ENCODE data around the gene RPS5.
"Not testable (repeated sequence)": the region's sequence is repeated elsewhere in the genome, so short reads cannot be mapped to it uniquely, and the experiment has no call there.

Gene RPS5

DNA sequence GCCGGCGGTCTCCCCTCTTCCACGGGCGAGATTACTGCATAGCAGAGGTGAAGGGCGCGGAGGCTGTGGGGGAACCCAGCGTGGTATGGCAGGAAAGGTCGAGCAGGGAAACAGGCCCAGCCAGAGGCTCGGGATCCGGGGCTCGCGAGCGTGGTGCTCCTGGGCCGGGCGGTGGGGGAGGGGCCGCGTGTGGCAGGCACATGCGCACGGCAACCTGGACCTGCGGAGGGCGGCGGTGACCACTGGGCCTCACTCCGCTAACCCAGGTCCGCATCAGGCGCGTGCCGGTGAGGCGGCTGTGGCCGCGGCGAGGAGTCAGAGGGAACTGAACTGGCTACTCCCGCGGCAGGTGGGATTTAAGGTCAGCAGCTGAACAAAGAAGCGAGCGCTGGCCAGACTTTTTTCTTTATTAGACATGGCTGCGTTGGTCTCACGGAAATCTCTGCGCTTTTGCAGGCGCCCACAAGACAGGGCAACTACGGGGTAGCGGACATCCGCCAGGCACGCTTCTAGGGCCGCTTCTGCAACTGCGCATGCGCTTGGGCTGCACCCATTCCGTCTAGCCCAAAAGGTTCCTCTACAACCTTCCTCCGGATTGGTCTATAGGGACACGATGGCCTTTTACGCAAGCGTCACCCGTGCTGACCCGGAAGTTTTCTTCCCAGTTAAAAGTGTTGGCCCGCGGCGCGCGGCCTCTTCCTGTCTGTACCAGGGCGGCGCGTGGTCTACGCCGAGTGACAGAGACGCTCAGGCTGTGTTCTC lies at the start of gene RPS5:
Gene RPS5 (plus strand): TSS at position 694 of the 762 bp plus-strand sequence. CDS start 869 bp downstream, outside the sequence.
- peak; percentile 98 for DNase-seq

DNA sequence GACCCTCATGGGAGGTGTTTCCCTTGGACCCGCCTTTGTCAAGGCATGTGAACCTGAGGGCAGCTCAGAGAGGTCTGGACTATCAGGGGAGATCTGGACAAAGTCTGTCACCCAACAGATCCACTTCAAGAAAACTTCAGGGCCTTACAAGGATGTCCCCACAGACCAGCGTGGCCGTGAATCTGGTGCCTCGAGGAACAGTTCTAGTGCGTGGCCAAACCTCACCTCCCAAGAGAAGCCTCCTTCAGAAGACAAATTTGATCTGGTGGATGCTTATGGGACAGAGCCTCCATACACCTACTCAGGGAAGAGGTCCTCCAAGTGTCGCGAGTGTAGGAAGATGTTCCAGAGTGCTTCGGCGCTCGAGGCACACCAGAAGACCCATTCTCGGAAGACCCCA lies 48.7 kb upstream of the RPS5 start:
- DNase-seq = no peak

DNA sequence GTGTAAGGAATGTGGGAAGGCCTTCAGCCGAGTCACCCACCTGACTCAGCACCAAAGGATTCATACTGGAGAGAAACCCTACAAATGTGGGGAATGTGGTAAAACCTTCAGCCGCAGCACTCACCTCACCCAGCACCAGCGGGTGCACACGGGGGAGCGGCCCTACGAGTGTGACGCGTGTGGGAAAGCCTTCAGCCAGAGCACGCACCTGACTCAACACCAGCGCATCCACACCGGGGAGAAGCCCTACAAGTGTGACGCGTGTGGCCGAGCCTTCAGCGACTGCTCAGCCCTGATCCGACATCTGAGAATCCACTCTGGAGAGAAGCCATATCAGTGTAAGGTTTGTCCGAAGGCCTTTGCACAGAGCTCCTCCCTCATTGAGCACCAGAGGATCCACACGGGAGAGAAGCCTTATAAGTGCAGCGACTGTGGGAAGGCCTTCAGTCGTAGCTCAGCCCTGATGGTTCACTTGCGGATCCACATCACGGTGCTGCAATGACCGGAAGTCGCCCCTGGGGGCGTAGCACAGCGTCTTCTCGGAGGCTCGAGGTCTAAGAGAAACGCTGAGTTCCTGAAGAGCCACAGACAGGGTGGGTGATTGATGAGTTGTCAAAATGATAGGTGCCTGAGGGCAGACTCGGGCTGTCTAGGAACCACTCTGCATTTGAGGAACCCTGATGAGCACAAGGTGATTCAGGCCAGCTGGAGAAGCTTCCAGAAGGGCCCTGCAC lies 48.1 kb upstream of the RPS5 start:
- no peak for DNase-seq

DNA sequence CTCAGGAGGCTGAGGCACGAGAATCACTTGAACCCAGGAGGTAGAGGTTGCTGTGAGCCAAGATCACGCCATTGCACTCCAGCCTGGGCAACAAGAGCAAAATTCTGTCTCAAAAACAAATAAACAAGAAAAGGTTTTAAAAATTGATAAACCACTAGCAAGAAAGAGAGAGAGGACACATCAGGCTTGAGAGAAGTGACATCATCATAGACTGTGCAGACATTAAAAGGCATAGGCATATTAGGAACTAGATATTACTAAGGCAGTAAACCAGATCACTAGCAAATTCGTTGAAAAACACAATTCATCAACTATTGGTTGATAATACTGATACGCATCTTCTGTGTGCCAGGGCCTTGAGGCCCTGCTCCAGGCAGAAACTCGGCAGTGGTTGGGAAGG lies 41.5 kb upstream of the RPS5 start:
- no peak for DNase-seq

DNA sequence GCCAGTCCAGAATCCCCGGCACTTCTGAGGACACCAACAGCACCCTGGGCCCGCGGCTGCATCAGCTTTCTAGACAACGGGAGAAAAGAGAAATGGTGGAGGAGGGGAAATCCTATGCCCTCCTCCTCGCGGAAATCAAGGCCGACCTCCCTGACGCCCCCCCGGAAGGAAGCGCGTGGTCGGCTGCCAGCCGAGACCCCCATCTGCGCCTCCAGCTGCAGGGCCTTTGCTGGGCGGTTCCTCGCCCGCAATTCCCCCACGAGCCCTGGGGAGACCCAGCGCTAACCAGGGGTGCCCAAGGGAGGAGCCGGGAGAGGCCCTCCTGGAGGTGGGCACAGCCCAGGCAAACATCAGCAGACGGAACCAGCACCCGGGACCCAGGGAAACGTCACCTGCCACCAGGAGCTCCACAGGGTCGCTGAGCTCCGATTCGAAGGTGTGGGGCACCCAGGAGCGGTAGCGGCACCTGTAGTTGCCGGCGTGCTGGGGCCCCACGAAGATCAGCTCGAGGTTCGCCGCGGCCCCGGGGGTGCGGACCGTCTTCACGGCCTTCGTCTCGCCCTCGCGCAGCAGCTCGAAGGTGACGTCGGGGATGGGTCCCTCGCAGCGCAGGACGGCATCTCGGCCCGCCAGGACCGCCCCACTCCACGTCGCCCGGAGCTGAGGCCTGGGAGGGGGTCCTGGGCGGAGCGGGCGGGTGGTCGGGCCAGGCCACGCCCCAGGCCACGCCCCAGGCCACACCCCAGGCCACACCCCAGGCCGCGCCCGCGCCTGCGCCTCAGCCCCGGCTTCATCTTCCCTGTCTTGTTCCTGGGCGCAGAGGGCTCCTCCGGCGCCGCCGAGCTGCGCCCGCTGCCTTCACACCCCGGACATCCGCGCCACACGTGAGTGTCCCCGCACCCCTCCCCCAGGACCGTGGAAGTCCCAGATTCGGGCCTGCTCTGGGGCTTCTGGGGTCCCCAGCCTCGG lies 39.8 kb upstream of the RPS5 start:
- peak; percentile 69 to 80 for DNase-seq

DNA sequence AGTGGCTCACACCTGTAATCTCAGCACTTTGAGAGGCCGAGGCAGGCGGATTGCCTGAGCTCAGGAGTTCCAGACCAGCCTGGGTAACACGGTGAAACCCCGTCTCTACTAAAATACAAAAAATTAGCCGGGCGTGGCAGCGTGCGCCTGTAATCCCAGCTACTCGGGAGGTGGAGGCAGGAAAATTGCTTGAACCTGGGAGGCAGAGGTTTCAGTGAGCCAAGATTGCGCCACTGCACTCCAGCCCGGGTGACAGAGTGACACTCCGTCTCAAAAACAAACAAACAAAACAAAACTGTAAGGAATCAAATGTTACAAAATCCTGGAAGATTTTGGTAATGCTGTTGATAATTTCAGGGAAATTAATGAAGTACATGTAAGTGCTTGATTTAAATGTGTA lies 39.0 kb upstream of the RPS5 start:
- not testable (repeated sequence) for DNase-seq

DNA sequence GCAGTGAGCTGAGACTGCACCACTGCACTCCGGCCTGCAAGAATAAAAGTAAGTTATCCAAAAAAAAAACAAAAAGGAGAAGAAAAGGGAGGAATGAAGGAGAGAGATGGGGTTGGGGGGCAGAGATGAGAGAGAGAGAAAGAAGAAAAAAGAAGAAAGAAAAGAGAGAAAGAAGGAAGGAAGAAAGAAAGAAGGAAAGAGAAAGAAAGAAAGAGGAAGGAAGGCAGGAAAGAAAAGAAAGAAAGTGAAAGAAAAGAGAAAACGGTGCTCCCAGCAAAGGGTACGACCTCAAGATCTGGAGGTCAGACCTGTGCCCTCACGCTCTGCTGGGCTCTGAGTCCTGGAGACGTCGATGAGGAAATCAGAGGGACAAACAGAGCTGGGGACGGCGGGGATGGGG lies 37.5 kb upstream of the RPS5 start:
- DNase-seq = no peak

DNA sequence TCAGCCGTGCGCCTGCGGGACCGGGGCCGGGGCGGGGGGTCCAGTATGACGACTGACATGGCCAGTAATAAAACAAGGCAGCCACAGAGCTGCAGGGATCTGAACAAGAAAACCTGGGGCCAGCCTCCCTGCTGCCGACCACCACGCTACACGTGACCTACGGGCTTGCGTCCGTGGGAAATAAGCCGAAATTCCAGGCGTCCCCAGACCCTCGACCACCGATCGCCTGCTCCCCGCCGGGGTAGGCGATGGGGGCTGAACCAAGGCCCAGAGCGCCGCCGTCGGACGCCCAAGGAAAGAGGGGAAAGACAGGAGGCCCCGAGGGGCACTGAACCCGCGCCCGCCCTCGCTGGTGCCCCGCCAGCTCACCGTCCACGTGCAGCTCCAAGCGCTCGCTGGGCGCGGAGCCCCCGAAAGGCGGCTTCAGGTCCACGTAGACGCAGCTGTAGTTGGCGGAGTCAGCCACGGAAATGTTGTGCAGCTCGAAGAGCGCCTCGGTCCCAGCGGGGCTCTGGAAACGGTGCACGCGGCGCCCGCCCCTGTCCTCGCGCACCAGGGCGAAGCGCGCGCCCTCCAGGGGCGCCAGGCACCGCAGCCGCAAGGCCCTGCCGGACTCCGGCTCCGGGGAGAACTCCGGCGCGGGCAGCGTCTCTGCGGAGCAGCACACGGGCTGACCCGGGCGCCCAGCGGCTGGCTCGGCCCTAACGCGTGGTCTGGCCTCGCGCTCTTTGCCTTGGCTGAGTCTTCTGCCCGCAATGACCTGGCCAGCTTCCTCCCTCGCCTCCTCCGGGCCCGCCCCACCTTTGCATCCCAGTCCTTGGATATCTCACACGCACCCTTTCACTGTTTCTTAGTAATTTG lies 36.8 kb upstream of the RPS5 start:
- no peak for DNase-seq

DNA sequence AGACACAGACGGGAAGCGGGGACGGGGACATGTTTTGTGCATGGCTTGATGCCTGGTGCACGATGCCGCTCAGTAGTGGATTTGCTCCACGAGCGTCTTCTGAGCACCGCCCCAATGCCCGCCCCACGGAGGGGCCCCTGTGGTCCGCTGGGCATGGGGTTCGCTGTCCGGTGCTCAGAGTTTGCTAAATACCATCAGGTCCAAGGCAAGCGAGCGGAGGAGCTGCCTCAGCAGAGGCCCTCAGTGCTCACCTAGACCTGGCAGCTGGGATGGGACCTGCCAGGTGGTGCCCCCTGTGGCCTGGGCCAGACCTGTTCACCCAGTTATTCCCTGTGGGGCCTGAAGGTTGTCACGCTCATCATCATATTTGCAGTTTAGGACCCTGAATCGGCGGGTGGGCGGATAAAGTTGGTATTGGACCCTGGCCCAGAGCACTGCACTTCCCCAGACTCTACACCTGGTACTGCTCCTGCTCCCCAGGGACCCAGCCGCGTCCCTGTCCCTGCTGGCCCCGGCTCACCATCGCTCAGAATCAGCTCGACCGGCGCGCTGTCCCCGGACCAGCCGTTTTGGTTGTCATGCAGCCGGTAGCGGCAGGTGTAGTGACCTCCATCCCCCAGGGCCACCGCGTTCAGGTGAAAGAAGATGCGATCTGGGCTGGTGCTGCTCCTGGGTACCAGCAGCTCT lies 36.1 kb upstream of the RPS5 start:
- DNase-seq = no peak

DNA sequence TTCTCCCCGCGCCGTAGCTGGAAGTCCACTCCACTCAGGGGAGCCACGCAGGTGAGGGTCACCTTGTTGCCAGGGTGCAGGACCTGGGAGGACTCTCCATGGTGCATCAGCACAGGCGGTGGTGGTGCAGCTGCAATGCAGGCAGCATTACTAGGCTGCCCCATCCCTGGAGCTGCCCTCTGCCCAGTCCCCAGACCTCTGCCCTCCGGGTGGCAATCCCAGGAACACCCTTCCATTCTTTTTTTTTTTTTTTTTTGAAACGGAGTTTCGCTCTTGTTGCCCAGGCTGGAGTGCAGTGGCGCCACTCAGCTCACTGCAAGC lies 35.6 kb upstream of the RPS5 start:
- DNase-seq = no peak

DNA sequence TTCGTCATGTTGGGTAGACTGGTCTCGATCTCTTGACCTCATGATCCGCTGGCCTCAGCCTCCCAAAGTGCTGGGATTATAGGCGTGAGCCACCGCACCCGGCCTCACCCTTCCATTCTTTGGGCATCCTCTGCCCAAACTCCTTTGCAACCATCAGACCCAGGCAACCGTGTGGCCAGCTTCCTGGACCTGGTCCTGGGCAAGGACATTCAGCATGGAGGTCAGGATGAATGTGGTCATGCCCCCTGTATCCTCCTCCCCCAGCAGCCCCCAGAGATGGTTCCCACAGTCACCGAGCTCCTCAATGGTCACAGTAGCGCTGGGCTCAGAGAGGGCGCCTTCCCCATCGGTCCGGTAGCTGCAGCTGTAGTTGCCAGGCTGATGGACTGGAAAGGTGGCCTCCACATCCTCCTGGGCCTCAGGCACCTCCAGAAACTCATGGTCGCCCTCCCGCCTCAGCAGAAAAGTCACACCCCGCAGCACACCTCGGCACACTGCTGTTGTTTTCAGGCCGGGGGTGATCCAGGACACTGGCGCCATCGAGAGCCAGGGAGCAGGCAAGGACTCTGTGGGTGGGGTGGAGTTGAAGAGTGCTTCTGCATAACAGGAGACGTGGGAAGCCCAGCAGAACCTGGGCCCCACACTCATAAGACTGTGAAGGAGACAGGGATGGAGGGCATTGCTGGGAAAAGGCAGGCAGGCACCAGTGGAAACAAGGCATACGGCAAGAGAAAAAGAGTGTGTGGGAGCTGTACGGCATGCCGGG lies 34.9 kb upstream of the RPS5 start:
- no peak for DNase-seq

DNA sequence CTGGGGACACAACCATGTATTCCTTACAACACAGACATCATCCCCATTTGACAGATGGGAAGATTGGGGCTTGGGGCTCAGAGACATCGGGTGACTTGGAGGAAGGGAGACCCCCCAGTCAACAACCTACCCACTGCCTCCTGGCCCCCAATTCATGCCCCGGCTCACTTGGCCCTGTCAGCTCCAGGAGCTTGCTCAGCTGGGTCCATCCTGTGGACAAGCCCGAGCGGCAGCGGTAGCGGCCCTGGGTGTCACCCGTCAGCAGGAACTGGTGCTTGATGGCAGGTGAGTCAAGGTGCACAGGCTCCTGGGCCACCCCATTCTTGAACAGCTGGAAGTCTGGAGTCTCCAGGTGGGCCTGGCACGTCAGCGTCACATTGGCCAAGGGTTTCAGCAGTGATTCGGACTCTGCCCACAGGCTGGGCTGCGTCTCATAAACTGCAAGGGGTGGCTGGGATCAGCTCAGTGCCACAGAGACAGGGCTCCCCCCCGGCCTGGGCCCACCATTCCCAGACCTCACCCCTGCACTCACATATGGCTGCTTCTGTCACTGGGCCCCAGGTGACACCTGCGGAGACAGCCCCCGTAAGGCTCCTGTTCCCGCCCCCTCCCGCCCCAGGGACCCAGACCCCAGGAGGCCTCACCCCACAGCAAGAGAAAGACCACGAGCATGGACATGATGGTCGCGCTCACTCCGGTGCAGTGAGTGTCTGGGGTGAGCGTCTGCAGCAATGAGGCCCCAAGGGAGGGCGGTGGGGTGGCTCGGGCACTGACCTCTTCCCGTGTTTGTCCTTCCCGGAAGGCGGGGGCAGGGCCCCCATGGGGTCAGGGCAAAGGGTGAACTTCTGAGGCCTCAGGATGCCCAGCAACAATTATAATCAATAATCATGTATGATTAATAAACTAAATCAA lies 34.1 kb upstream of the RPS5 start, which contains the start of gene A1BG:
Gene A1BG (minus strand): TSS at position 733 of the 912 bp plus-strand sequence. CDS start 55 bp downstream, at position 678.
- DNase-seq = no peak

DNA sequence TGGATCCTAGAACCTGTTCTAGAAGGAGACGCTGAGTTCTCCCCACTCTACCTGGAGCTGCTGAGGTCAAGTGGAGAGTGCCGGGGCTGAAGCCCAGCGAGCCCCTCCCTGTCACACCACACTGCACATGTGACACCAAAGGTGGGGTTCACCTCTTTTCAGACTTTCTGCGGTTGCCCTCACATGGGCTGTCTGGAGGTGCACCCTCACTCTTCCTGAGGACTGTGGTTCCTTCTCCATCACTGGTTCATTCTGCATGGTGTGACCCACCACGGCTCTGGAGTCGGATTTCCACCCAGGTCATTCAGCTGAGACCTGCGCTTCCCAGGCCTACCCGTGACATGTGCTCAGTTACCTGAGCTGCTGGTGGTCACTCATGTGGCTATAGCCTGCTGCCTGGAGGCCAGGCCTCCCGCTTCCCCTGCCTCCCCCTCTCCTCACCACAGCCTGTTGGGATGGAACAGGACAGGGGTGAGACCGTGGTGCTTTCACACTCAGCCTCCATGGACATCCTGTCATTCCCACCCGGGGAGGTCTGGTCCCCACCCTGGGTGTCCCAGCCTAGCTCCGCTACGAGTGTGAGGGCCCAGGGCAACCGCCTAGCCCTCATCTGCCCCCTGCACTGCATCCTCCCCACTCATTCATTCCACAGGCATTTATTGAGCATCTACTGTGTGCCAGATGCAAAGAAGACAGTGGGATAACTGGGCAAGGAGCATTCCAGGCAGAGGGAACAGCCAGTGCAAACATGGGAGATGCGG lies 33.2 kb upstream of the RPS5 start:
- no peak for DNase-seq

DNA sequence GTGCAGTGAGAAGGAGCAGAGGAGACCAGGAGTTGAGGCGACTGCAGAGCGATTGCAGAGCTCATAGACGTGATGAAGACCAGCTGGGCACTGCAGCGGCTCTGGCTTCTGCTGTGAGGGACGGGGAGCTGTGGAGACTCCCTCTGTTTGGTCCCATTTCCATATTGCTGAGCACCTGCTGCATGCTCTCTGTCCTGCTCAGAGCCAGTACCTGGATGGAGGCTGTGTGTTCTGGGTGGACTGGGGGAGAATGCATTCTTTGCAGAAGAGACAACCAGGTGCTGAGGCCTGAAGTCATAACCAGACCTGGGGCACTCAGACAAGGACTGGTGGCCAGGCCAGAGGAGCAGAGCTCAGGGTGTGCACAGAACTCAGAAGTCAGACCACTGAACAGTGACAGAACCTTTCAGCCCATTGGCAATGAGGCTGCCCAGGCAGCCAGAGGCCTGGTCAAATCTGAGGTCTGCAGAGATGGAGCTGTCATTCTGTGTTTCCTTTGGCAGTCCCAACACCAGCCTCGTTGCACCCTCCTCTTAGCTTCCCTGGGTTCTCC lies 32.5 kb upstream of the RPS5 start:
- no peak for DNase-seq

DNA sequence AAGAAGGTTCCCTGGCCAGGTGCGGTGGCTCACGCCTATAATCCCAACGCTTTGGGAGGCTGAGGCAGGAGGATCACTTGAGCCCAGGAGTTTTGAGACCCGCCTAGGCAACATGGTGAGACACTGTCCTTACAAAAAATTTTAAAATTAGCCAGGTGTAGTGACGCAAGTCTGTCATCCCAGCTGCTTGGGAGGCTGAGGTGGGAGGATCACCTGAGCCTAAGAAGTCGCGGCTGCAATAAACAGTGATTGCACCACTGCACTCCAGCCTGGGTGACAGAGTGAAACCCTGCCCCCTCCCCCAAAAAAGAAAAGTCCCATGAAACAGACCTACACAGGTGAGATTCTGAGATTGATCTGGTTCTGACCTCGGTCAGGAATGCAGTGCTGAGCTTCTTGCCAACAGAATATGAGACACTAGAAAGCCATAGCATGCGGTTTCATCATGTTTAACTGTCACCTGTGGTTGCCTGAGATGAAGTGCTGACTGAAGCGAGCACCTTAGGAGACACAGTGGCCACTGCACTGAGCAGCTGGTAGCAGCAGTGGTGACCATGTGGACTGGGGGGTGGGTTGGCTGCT lies 31.8 kb upstream of the RPS5 start:
- DNase-seq = no peak

DNA sequence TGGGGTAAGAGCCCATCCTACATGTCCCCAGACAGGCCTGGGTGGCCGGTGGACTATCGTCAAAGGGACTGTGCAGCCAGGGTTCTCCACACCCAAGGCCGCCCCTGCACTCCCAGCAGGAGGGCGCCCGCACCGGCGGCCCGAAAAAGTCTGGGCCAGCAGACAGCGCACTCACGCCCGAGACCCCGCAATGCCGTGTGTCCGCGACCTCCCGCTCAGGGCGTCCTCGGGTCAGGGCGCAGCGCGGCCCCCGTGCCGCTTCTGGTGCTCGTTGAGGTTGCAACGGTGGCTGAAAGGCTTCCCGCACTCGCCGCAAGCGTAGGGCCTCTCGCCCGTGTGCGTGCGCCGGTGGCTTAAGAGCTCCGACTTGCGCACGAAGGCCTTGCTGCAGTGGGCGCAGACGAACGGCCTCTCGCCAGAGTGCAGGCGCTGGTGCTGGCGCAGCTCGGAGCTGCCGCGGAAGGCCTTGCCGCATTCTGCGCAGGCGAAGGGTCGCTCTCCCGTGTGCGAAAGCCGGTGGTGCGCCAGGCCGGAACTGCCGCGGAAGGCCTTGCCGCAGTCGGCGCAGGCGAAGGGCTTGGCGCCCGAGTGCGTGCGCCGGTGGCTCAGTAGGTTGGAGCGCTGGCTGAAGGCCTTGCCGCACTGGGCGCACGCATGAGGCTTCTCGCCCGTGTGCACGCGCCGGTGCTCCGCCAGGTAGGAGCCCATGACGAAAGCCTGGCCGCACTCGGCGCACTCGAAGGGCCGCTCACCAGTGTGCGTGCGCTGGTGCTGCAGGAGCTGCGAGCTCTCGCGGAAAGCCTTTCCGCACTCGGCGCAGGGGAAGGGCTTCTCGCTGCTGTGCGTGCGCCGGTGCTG lies 30.9 kb upstream of the RPS5 start:
- DNase-seq = no peak

Data from NCI-H2081 (cell line).